D341Med (cell line): ENCODE data around the gene TUBA4A.
"Not testable (repeated sequence)": the region's sequence is repeated elsewhere in the genome, so short reads cannot be mapped to it uniquely, and the experiment has no call there.

Source experiments
- DNase-seq: peaks from one replicate; pipeline ENCODE4 v3.0.0; 2012; ENCODE audit warnings: low spot score

Gene TUBA4A

DNA sequence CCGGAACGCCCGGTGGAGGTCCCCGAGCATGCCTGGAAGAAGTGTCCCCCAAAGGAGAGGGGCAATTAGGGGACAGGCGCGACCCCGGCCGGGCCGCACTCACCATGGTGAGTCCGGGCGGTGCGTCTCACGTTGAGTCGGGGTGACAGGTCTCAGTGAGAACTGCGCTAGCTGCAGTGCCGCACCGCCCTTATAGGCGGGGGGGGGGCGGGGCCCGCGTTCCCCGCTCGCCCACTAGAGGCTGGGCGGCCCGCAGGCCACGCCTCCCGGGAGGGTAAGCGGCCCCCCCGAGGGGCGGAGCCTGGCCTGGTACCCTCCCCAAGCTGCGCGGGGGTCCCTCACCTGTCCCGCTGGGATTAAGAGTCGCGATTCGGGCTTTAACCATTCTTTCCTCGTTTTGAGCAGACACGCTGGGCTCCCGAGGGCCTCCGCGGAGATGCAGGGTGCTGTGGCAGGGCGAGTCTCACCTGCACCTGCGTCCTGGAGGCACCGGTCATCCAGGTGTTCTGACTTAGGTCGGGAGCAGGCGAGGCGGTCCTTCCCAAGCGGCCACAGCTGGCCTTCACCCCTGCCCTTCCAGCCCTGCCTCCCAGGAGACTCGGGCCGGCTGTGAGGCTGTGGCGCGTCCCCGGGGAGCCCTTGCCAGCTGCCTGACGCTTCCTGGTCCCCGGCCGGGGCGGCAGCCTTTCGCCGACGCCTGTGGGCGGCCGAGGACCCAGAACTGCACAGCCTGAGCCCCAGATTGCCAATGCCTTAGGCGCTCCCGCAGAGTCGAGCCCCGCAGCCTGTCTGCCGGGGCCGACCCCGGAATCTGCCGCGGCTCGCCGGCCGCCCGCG, at the start of gene TUBA4A:
TUBA4A (minus strand) TSS at position 166 of the 837 bp plus-strand sequence; CDS start at position 106, 60 bp downstream.
- peak; percentile 90 for DNase-seq

DNA sequence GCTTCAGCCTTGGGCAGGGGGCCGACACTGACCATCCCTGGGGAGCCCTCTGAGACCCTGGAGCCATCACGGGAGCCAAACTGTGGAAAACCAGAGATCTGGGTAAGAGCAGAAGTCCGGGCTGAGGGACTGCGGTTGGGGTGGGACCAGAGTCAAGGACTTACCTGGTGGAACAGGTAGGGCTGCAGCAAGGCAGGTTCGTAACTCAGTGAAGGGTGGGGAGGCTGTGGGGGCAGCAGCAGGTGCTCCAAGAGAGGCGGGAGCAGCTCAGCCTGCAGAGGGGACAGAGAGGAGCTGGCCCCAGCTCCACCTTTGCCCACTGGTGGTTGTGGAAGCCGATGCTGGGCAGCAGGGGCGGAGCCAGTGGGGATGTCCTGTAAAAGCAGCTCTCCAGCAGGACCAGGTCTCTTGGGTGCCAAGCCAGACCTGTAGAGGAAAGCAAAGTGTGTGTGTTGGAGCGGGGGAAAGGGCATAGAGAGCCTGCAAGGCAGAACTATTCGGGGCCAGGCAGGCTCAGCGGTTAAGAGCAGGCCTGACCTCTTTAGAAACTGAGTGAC, 48.8 kb upstream of the TUBA4A start:
- peak; percentile 9 for DNase-seq

DNA sequence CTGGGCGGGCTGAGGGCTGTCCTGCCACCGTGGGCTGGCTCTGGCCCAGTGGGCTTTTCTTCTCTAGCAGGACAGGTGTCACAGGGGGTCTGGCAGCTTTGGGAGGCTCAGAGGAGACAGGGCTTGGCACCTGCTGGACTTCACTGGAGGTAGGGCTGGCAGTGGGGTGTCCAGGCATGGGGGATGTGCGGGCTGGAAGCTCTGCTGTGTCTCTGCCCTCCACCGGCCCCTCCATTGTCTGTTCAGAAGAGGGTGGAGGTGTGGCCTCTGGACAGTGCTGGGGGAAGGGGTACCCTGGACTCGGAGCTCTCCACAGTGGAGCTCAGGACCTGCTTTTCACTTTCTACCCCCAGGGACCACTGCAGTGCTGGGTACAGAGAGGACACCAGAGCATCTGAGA, 46.3 kb upstream of the TUBA4A start:
- peak; percentile 9 for DNase-seq

DNA sequence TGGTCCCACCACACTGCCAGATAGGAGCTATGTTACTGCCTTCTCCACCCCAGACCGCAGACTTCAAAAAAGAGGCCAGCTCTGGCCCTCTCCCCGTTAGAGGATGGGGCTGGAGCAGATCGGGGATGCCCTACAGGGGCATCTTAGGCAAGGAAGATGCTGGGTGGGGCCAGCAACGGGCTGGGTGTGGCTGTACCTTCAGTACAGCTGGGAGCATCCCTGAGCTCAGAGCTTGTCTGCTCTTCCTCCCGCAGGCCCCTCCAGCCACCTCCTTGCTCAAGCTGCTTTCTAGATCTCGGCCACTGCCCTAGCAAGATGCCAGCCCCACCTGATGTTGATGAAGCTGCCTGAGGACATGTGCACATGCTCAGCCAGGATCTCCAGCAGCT, 45.6 kb upstream of the TUBA4A start:
- DNase-seq = peak; percentile 16

DNA sequence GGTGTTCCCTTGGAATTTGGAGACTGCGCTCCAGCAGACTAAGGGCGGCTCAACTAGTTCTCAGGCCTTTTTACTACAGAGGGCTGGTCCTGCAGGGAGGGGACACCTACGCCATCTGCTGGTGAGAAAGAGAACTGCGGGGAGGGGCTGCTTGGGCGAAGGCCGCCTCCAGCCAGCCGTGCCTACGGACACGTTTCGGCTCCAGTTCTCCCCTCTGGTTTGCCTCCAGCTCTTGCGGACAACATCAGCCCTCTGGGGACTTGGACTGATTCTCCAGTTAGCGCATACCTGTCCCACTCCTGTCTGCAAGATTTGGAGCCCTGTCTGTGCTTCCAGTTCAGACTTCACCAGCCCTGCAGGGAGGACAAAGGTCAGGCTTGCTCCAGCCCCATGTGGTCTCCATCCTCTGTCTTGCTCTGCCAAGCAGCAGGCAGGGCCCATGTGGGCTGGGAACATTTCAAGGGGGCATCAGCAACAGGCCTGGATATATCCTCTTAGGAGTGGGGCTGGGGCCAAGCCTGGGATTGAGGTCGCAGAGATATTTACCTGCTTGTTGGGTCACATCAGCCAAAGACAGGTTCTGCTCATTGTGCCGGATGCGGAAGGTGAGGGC, 45.1 kb upstream of the TUBA4A start:
- DNase-seq = peak; percentile 91

DNA sequence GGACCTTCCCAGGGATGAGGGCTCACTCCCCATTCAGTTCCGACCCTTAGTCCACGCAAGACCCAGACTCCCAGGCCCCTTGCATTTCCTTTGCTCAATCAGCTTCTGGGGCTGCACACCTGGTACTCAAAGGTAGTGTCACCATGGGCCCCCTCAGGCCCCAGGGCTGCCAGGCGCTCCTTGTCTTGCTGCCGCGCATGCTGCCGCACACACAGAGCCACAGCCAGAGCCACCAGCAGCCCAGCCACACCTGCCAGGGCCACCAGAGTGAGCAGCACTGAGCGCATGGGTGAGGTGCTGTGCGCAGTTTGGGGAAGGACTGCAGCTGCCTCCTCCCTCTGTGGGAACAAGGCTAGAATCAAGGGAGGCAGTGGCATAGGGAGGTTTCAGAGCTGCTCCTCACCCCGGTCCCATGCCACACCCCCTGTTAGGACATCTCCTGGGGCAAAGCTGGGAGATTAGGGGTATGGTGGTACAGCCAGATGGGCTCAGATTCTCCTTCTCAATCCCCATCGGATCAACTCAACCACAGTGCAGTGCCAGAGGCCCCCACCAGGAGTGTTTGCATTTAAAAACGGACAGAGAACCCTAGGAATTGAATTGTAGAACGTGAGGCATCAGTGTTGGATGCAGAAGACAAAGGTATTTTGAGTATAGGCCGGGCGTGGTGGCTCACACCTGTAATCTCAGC, 44.2 kb upstream of the TUBA4A start:
- peak; percentile 51 for DNase-seq

DNA sequence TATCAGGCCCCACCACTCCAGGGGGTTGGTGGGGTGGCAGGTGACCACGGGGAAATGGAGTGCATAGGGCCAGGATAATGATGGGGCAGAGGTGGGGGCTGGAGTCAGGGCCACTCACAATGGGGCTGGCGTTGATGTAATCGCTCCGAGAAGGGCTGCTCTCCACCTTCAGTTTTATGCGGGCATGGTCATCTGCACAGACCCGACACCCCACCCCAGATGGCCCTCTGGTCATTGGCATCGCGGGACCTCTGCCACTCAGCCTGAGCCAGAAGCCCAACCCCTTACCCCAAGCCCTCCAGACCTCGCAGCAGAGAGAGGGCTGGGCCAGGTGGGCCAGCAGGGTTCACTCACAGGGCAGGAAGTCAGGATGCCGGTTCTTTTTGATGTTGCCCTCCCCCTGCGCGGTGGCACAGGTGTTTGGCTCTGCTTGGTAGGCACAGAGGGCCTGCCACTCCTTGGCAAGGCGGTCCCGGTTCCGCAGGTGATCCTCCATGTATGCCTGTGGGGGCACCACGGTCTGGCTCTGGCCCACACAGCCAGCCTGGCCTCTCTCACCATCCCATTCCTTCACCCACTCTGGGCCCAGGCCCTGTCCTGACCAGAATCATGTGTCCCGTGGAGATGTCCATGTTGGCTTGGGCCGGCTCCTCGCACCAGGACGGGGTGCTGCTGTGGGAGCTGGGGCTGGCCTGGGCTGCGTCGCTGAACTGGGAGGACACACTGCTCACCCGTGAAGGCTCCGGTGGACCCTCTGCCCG, 43.1 kb upstream of the TUBA4A start:
- peak; percentile 6 for DNase-seq

DNA sequence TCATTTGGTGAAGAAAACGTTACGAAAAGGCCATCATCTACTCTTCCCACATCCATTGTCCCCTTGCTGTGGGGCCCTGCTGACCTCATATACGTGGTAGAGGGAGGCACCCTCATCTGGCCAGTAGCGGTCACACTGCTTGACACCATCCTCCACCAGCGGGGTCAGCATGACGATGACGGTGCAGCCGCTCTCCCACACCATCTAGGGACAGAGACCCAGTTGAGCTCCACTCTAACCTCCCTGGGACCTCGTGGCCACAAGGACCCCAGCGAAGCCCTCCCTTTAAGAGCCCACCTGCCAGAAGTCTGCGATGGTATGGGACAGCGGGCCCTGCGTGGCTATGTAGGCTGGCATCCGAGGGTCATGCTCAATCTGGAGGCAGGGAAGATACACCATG, 42.4 kb upstream of the TUBA4A start:
- DNase-seq = no peak

DNA sequence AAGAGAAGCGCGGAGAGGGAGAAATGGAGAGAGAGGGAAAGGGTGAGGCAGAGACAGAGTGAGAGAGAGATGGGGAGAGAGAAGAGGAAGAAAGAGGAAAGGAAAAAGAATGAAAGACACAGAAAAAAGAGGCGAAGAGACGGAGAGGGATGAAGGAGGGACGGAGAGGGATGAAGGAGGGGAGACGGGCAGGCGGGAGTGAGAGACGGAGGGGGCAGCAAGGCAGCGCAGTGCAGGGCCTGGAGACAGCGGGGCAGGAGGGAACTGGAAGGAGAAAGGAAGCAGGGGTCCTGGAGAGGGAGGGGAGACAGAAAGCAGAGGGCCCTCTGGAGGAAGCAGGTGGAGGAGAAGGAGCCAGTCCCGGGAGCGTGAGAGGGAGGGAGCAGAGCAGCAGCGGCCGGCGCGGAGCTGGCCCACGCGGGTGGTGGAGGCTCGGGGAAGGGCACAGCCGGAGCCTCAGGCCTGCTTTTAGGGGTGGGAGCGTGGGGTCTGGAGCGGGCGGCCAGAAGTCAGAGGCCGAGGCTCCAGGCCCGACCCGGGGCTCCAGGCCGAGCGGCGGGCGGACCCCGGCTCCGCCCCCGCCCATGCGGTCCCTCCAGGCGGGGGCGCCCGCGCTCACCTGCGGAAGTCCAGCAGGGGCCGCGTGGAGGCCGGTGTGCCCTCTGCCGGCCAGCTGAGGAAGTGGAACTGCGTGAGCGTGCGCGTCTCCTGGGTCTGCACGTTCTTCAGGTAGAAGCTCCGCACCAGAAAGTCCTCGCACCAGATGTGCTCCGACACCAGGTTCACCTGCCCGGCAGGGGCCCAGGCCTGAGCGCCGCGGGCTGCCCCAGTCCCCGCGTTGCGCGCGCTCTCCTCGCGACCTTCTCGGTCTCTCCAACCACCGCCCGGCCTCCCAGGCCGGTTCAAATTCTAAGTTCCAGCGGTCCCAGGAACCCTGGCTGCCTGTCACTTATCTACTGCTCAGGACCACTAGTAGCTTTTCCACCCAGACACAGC, 40.9 kb upstream of the TUBA4A start:
- peak; percentile 96 for DNase-seq

DNA sequence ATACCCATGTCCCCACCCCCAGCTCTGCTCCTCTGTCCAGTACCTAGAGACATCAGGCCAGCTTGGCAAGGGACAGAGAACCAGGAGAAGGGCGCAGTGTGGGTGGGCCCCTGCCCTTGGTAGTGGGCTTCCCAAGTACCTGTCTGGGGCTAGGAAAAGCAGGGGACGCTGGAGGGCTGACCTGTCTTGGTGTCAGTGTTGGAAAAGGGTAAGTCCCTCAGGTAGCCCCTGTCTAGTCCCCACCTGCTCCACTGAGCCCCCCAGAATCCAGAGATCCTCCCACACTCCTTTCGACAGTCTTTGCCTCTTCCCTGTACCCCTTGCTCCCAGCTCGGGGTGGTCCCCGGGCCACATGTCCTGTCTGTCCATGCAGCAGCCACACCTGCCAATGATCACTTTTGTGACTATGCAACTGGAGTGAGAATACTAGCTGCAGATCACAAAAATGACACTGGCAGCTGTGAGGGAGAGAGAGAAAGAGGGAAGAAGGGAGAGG, 40.1 kb upstream of the TUBA4A start:
- peak; percentile 7 for DNase-seq

DNA sequence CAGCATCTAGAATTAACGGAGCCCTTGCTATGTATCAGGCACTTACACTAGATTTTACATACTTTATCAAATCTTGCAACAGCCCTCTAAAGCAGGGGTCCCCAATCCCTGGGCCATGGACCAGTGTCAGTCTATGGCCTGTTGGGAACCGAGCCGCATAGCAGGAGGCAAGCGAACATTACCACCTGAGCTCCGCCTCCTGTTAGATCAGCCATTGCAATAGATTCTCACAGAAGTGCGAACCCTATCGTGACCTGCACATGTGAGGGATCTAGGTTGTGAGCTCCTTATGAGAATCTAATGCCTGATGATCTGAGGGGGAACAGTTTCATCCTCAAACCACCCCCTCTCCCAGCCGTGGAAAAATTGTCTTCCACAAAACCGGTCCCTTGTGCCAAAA, 38.9 kb upstream of the TUBA4A start:
- no peak for DNase-seq

DNA sequence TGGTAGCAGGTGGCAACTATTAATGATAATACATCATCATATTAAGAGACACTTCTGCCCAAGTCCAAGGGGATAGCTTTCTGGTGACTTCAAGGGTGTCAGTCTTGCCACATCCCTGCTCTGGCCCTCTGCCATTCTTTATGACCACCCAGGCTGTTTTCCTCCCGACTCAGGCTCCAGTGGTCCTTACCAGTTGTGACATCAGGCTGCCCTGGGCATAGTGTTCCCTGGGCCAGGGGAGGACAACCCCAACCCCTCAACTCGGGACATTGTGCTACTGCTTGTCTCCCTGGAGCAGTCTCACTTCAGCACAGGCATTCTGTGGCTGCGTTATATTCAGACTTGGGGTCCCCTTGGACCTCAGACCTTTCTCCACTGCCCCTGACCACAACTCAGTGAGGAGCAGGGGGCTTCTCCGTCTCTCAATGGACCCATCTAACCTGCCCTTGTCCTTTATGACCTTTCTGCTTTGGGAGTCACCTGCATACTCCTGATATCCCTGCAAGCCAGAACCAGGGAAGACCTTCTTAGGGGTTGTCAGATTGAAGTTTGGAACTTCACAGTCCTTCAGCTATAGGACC, 38.3 kb upstream of the TUBA4A start:
- DNase-seq = no peak

DNA sequence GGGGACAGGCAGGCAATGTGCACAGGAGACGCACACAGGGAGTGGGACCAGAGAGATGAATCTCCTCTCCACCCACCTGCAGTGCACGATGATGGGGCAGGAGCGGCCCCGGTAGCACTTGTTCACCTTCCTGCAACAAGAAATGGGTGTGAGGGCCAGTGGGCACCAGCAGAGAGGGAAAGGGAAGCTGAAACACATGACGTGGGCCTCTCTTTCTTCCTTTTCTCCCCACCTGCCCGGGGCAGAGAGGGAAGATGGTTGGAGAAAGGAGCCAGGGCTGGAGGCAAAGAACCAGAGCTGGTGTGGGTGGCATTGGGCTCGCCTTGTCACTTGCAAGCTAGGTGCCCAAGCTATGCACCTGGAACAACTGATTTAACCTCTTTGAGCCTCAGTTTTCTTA, 37.7 kb upstream of the TUBA4A start:
- no peak for DNase-seq

DNA sequence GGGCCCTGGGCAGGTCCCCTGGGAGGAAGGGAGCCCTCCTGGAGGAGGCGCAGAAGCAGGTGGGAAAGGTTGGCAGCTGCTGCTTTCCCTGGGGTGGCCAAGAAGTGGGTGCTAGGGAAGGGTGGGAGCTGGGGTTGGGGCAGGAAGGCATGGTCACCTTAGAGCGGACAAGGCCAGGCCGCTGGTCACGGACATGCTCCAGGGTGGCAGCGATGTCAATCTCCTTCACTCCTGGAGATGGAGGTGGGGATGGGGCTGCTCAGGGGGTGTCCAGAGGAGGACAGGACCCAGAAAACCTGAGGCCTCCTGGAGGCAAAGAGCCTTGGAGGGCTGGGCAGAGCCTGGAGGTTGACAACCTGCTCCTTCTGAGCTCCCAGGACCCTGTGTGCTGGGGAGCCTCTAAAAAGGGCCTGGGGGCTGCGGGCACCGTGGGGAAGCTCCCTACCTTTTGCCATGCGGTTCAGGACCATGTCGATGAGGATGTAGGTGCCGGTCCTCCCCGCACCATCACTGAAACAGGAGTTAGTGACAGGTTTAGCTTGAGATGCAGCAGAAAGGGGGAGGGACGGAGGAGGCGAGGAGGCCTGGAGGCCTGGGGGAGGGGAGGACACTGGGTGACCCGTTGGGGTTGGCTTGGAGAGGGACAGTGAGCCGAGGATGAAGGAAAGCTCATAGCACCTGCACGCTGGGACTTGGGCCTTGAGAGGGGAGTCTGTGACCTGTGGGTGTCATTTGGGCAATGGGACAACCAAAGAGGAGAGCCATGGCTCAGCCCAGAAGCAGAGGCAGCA, 36.9 kb upstream of the TUBA4A start:
- DNase-seq = no peak

DNA sequence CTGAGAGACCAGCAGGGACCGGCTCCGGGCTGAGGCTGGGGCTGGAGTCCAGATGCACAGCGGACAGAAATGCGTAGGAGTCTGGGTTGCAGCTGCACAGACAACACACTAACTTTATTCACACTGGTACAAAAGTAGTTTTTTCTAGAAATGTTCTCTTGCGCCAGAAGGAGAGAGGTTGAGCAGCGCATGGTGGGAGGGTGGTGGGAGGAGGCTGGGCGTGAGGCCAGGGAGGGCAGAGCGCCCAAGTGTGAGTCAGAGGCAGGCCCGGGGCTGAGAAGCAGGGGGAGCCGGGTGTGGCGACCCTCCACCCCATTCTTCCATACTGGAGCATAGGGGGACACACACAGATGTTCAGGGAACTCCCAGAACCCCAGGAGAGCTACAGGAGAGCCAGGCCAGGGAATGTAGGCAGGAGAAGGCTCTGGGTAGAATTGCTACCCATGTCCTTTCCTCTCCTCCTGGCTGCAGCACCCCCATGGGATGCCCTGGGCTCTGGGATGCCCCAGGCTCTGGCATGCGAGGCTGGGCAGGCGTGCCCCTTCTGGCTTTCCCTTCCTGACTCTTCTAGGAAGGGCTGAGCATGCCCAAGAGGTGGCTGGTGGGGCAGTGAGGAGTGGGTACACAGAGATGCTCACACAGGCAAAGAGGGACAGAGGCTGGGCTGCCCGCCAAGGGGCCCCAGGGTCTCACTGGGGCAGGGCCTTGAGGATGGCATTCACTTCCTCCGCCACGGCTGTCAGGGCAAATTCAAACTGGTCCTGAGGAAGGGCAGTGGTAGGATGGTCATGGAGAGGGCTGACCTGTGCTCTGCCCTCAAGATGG, 36.0 kb upstream of the TUBA4A start:
- DNase-seq = peak; percentile 21

DNA sequence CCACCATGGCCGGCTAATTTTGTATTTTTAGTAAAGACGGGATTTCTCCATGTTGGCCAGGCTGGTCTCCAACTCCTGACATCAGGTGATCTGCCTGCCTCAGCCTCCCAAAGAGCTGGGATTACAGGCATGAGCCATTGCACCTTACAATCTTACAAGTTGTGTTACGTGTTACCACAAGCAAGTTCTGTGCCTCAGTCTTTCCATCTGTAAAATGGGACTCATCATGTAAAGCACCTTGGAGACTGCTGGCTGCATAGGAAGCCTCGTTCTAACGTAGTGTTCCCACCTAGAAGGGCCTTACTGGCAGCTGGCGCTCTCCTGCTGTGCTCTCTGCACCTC, 35.4 kb upstream of the TUBA4A start:
- DNase-seq = no peak

DNA sequence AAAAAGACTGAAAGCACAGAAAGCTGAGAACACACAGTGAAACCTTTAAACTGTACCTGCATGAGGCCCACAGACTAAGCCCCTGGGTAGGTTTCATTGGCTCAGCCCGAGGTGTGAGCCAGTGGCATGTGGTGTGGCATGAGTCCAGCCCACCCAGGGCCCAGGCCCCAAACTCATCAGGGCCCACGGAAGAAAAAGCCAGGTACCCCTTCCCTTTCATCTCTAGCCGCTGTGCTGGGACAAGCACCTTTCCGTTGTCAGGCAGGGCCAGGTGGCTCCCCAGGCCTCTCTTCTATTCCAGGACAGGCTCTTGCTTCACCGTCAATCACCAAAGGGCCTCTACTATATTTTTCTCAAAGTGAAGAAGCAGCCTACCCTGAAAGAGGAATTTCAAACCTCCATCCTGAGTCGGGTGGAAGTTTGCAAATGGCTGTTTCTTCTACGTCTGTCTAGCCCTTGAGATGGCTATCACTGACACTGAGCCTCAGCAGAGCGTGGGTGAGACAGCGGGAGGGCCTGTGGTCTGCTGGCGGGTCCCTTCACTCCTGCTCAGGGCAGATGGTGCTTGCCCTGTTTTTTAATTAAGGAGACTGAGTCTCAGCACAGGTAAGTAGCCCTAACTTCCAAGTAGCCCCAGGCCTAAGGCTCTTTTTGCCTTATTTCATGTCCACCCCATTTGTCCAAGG, 34.0 kb upstream of the TUBA4A start:
- DNase-seq = no peak

DNA sequence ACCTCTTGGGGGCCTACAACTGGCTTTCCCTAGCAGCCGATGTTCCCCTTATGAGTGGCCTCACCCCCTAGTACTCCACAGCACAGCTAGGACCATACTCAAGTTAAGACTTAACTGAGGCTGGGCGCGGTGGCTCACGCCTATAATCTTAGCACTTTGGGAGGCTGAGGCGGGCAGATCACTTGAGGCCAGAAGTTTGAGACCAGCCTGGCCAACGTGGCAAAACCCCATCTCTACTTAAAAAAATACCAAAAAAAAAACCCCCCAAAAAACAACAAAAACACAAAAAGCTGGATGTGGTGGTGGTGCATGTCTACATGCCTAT, 33.4 kb upstream of the TUBA4A start:
- DNase-seq = not testable (repeated sequence)
